Gastrocnemius medialis (tissue), 4 donors: ENCODE data around the gene DHCR24.

Experiments used
- CTCF ChIP-seq, 5 experiments: fragments of 450-650 bp in 3 of 5; fragments of 200-600 bp in 2 of 5; sonication (generic) in 2 of 5; IDR thresholded peaks in 4 of 5; conservative IDR thresholded peaks in 1 of 5; 1 replicate in 4 of 5; 2 replicates in 1 of 5; pipeline ENCODE4 v1.5.1; 2016 to 2019; ENCODE audit warnings: antibody characterized with exemption in 5 of 5, mild to moderate bottlenecking in 3 of 5, moderate library complexity in 3 of 5
- POLR2A ChIP-seq, 2 donors: fragments of 450-650 bp; IDR thresholded peaks; one replicate each; pipeline ENCODE4 v1.6.1; 2017; ENCODE audit warnings: antibody characterized with exemption in 2 of 2, mild to moderate bottlenecking in 2 of 2, moderate library complexity in 2 of 2

GRCh38 chr1:54906586-54906985 lies 19.6 kb upstream of the DHCR24 start:
- TF ChIP-seq CTCF (IDR thresholded peaks at IDR 0.05 in 4 of 5, conservative IDR thresholded peaks at IDR 0.05 in 1 of 5): no peak
- TF ChIP-seq POLR2A (IDR thresholded peaks at IDR 0.05): no peak
